ENCODE results near the gene MVK. TPM values are rescaled to one million over a fixed set of nuclear protein-coding genes. Genes with fewer than 3 reads are reported as not detected.

MVK gene
- total and polyA plus RNA-seq, 2 experiments from 2014 or later: 18.3 to 34.3 TPM

DNA sequence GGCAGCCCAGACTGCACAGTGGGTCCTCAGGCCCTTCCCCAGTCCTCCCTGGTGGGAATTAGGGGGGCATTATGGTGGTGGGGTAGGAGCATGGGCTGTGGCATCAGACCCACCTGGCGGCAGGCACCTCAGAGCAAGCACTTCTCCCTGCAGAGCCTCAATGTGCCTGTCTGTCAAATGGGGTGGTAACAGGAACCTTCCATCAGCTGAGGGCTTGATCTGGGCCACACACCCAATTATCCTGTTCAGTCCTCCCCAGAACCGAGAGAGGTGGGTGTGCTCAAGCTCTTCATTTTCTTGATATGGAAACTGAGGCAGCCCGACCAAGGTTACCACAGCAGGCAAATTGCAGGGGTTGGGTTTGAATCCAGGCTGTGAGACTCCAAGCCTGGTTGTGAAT, 38.4 kb downstream of the MVK start:
- TF ChIP-seq, protein P1, sequence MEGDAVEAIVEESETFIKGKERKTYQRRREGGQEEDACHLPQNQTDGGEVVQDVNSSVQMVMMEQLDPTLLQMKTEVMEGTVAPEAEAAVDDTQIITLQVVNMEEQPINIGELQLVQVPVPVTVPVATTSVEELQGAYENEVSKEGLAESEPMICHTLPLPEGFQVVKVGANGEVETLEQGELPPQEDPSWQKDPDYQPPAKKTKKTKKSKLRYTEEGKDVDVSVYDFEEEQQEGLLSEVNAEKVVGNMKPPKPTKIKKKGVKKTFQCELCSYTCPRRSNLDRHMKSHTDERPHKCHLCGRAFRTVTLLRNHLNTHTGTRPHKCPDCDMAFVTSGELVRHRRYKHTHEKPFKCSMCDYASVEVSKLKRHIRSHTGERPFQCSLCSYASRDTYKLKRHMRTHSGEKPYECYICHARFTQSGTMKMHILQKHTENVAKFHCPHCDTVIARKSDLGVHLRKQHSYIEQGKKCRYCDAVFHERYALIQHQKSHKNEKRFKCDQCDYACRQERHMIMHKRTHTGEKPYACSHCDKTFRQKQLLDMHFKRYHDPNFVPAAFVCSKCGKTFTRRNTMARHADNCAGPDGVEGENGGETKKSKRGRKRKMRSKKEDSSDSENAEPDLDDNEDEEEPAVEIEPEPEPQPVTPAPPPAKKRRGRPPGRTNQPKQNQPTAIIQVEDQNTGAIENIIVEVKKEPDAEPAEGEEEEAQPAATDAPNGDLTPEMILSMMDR (IDR thresholded peaks at IDR 0.05; ENCODE audit: poor library complexity): no peak
- TF ChIP-seq EZH2 (IDR thresholded peaks at IDR 0.05; ENCODE audit: borderline replicate concordance) (no peak), EZH2phosphoT487 (IDR thresholded peaks at IDR 0.05; ENCODE audit: low read depth, severe bottlenecking, unreplicated experiment) (no peak)
- peaks cover 14% of the 10 kb centered on the region for H3K27me3 ChIP-seq
- no peaks in the 10 kb centered on the region for H3K79me2 ChIP-seq
- no peak overlapping the region for H3K27ac ChIP-seq
- H2AFZ ChIP-seq: no peak overlapping the region
- no peaks in the 10 kb centered on the region for H4K20me1 ChIP-seq (ENCODE audit: insufficient read depth, poor library complexity, severe bottlenecking)
- DNase-seq (ENCODE audit: low spot score): no peak
- peaks cover 2% of the 10 kb centered on the region for H3K4me1 ChIP-seq (ENCODE audit: insufficient read depth)
- no peaks in the 10 kb centered on the region for H3K9me2 ChIP-seq (replicated peaks; ENCODE audit: insufficient read depth)
- H3K4me2 ChIP-seq: no peak overlapping the region
- WGBS (ENCODE audit: low lambda C conversion rate, missing lambda C conversion rate): 97% methylated on average over 3 of the region's 3 CpGs
- H3K4me3 ChIP-seq: no peak overlapping the region
- H3K9me3 ChIP-seq (ENCODE audit: low read depth): no peaks in the 10 kb centered on the region
- no peaks in the 10 kb centered on the region for H3K36me3 ChIP-seq (replicated peaks; ENCODE audit: insufficient read depth, low read depth)

DNA sequence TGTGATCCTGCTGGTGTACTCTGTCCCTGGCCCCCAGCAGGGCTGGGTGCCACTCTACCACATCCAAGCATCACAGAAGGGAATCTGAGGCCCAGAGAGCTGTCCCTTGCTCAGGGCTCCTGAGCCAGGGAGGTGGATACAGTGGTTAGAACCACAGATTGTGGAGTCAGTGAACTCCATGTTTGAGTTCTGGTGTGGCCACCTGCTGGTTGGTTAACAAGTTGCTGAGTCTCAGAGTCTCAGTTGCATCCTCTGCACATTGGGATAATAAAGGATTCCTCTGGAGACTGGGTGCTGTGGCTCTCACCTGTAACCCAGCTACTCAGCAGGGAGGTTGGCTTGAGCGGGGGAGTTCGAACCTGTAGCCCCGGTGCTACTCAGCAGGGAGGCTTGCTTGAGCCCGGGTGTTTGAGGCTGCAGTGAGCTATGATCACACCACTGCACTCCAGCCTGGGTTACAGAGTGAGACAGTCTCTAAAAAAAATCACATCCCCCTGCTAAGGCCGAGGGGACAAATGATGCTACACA, 39.4 kb downstream of the MVK start:
- Histone ChIP-seq H2AFZ (no peak overlapping the region), H3K27me3 (peaks cover 20% of the 10 kb centered on the region), H3K27ac (no peak overlapping the region), H3K4me2 (no peak overlapping the region), H4K20me1 (ENCODE audit: insufficient read depth, poor library complexity, severe bottlenecking) (no peaks in the 10 kb centered on the region), H3K4me3 (no peak overlapping the region), H3K4me1 (ENCODE audit: insufficient read depth) (no peaks in the 10 kb centered on the region), H3K79me2 (no peaks in the 10 kb centered on the region), H3K36me3 (replicated peaks; ENCODE audit: insufficient read depth, low read depth) (no peaks in the 10 kb centered on the region), H3K9me2 (replicated peaks; ENCODE audit: insufficient read depth) (no peaks in the 10 kb centered on the region), H3K9me3 (ENCODE audit: low read depth) (no peaks in the 10 kb centered on the region)
- DNase-seq (ENCODE audit: low spot score): no peak
- TF ChIP-seq, protein P1 (IDR thresholded peaks at IDR 0.05; ENCODE audit: poor library complexity): no peak
- WGBS (ENCODE audit: low lambda C conversion rate, missing lambda C conversion rate): 67% methylated on average over 5 of the region's 5 CpGs

DNA sequence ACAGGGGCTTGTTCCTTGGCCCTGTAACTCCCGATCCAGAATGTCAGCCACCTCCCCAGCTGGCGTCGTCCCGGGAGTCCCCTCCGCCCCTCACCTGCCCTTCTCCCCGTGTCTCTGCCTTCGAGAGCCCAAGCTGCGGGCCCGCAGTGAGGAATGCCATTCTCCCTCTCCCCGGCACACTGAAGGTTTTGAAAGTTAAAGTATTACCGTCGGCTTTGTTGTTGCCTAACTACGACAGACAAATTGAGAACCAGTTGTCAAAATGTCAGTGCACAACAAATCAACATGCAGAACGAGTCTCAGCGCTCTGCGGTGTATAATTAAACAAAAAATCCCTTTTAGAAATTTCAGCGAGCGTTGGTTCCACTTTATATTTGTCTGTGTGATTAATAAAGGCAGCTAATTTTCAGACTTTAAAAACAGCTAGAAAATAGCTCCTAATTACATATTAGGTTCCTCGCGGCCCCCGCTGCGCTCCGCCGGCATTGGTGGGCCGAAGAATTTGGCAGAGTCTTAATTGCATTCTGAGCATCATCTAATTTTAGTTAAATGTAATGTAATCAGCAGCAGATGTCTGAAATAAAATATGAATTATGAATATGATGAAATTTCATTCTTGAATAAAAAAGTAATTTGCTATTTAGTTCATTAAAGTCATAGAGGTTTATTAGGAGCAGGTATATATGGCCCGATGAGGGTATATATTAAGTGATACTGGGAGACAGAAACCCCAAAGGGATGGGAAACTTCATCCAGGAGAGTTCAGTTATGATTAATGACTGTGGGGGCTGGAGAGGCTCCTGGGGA, 40.3 kb downstream of the MVK start:
- H2AFZ ChIP-seq: no peak overlapping the region
- H3K4me3 ChIP-seq: no peak overlapping the region
- no peak overlapping the region for H3K27ac ChIP-seq
- H3K4me2 ChIP-seq: no peak overlapping the region
- H3K27me3 ChIP-seq: peaks cover 20% of the 10 kb centered on the region
- DNase-seq (ENCODE audit: low spot score): no peak
- no peaks in the 10 kb centered on the region for H3K79me2 ChIP-seq
- H3K9me3 ChIP-seq (ENCODE audit: low read depth): no peaks in the 10 kb centered on the region
- H4K20me1 ChIP-seq (ENCODE audit: insufficient read depth, poor library complexity, severe bottlenecking): no peaks in the 10 kb centered on the region
- H3K36me3 ChIP-seq (replicated peaks; ENCODE audit: insufficient read depth, low read depth): no peaks in the 10 kb centered on the region
- no peak for TF ChIP-seq EZH2 (IDR thresholded peaks at IDR 0.05; ENCODE audit: borderline replicate concordance)
- TF ChIP-seq, protein P1 (IDR thresholded peaks at IDR 0.05; ENCODE audit: poor library complexity): no peak
- no peak for TF ChIP-seq EZH2phosphoT487 (IDR thresholded peaks at IDR 0.05; ENCODE audit: low read depth, severe bottlenecking, unreplicated experiment)
- no peaks in the 10 kb centered on the region for H3K9me2 ChIP-seq (replicated peaks; ENCODE audit: insufficient read depth)
- 78% methylated on average over 26 of the region's 26 CpGs for WGBS (ENCODE audit: low lambda C conversion rate, missing lambda C conversion rate)
- H3K4me1 ChIP-seq (ENCODE audit: insufficient read depth): no peaks in the 10 kb centered on the region
